Lower lobe of right lung (tissue), 2 donors: ENCODE measurements around the gene OCEL1. TPM values are rescaled to one million over a fixed set of nuclear protein-coding genes. Genes with fewer than 3 reads are reported as not detected.

Experiments
- ATAC-seq, 2 donors: fragments of 200-7000 bp; cut with Tn5 transposase; one replicate each; pipeline ENCODE4 v1.9.1; 2020 to 2022; ENCODE audit warnings: mild to moderate bottlenecking in 2 of 2, moderate library complexity in 2 of 2
- DNase-seq: peaks from one replicate; pipeline ENCODE4 v3.0.0-alpha.2; 2020
- H3K27ac ChIP-seq: fragments of 200-600 bp; one replicate; pipeline ENCODE4 v1.8.0; 2022
- H3K27me3 ChIP-seq: fragments of 200-600 bp; one replicate; pipeline ENCODE4 v1.8.0; 2022; ENCODE audit warnings: low read depth
- H3K36me3 ChIP-seq: fragments of 200-600 bp; one replicate; pipeline ENCODE4 v1.8.0; 2022; ENCODE audit warnings: mild to moderate bottlenecking
- H3K4me1 ChIP-seq: fragments of 200-600 bp; one replicate; pipeline ENCODE4 v1.8.0; 2022
- H3K4me3 ChIP-seq: fragments of 200-600 bp; one replicate; pipeline ENCODE4 v1.8.0; 2022; ENCODE audit warnings: mild to moderate bottlenecking
- H3K9me3 ChIP-seq: fragments of 200-600 bp; one replicate; pipeline ENCODE4 v1.8.0; 2022
- intact Hi-C: fragments of 100-400 bp; cut with DNase I; formaldehyde crosslinking; loops from one replicate; pipeline ENCODE4 v1.11.0; 2022
- total RNA-seq: library from RNA; stranded (reverse); fragmentation: NEBNext Ultra II Directional; extraction: Animal tissue kit (Norgen Biotek cat#: 25700); gene quantifications from one replicate; pipeline ENCODE4 v1.2.1, GENCODE V29; 2021
- TF ChIP-seq, protein P1 (sequence below): fragments of 200-600 bp; IDR thresholded peaks from one replicate; pipeline ENCODE4 v1.8.0; 2022; ENCODE audit warnings: antibody characterized with exemption, mild to moderate bottlenecking
- donor health status: DM: no; HTN: yes; CAD: no; lungs with severe emphysema.

OCEL1 gene
- total RNA-seq, 1 donor from 2014 or later: 37.2 TPM

DNA sequence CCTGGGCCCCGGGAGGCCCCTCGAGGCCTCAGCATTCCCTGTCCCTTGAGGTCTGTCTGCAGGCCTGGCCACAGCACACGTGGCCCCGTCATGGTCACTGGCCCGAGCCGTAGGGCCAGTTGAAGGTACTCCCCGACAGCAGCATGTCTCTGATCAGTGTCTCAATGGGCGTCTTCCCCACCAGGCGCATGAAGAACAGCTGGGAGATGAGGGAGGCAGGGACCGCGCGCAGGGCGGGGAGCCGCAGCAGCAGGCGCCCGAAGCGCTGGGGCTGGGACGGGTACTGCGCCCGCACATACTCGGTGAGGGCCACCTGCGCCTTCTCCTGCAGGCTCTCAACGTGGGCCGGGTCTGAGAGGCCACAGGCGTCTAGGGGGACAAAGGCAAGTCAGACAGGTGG is 6.2 kb downstream of the OCEL1 start:
- H3K36me3 ChIP-seq: peaks cover 65% of the 10 kb centered on the region
- no peaks in the 10 kb centered on the region for H3K27me3 ChIP-seq
- DNase-seq (no peak), ATAC-seq (no peak)
- H3K9me3 ChIP-seq: no peaks in the 10 kb centered on the region
- intact Hi-C loops: no loop called here
- H3K4me3 ChIP-seq: no peak overlapping the region
- no peak overlapping the region for H3K27ac ChIP-seq
- TF ChIP-seq, protein P1, sequence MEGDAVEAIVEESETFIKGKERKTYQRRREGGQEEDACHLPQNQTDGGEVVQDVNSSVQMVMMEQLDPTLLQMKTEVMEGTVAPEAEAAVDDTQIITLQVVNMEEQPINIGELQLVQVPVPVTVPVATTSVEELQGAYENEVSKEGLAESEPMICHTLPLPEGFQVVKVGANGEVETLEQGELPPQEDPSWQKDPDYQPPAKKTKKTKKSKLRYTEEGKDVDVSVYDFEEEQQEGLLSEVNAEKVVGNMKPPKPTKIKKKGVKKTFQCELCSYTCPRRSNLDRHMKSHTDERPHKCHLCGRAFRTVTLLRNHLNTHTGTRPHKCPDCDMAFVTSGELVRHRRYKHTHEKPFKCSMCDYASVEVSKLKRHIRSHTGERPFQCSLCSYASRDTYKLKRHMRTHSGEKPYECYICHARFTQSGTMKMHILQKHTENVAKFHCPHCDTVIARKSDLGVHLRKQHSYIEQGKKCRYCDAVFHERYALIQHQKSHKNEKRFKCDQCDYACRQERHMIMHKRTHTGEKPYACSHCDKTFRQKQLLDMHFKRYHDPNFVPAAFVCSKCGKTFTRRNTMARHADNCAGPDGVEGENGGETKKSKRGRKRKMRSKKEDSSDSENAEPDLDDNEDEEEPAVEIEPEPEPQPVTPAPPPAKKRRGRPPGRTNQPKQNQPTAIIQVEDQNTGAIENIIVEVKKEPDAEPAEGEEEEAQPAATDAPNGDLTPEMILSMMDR: no peak
- H3K4me1 ChIP-seq: peaks cover 34% of the 10 kb centered on the region

DNA sequence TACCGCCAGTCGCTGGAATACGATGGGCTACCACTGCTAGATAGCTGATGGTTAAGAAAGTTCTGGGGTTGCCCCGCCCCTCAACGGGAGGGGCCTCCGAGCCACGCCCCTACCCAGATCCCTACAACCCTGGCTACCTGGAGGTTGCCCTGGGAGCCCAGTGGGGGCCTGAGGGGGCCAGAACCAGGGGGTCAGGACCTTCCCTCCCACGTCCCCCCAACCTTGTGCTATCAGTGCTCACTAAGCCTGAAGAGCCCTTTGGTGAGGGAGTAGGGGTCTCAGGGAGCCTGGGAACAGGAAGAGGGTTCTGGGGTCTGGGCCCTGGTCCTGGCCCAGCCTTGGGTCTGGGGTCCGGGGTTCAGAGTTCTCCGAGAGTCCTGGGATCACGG is 8.9 kb downstream of the OCEL1 start:
- peaks cover 29% of the 10 kb centered on the region for H3K4me1 ChIP-seq
- no peaks in the 10 kb centered on the region for H3K9me3 ChIP-seq
- intact Hi-C loops: no loop called here
- H3K36me3 ChIP-seq: peaks cover 69% of the 10 kb centered on the region
- peak overlapping the region; percentile 78 for H3K27ac ChIP-seq
- DNase-seq (peak; percentile 71), ATAC-seq (peak; percentile 77 to 82)
- TF ChIP-seq, protein P1: no peak
- peak overlapping the region; percentile 68 for H3K4me3 ChIP-seq
- no peaks in the 10 kb centered on the region for H3K27me3 ChIP-seq

DNA sequence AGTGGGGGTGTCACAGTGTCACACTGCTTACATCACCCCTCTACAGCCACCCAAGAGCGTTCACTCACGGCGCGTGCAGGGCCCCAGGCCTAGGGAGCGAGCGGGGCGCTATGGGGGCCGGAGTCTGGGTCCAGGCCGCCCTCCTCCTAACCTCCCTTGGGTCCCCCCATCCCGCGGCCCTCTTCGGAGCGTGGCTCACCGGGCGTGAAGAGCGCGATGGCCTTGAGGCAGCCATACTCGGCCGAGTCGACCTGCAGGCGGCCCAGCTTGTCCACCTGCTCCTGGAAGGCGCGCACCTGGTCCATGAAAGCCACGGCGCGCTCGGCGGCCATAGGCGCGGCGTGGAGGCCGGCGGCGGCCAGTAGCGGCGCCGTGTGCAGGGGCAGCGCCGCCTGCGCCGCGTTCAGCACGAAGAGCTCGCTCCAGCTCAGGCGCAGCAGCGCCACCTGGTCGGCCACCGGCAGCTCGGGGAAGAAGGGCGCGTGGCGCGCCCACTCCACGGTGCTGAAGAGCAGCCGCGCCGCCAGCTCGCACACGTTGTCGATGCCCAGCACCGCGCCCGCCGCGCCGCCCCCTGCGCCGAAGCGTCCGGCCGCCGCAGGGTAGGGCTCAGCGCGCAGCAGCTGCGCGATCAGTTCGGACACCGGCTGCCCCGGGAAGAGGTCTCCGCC is 9.4 kb downstream of the OCEL1 start:
- Histone ChIP-seq H3K4me1 (peaks cover 34% of the 10 kb centered on the region), H3K36me3 (peaks cover 65% of the 10 kb centered on the region), H3K4me3 (peak overlapping the region; percentile 68), H3K27me3 (no peaks in the 10 kb centered on the region), H3K9me3 (no peaks in the 10 kb centered on the region), H3K27ac (peak overlapping the region; percentile 78)
- ATAC-seq (peak; percentile 91 to 94), DNase-seq (peak; percentile 88)
- intact Hi-C loops: no loop called here
- TF ChIP-seq, protein P1: peak; percentile 57

DNA sequence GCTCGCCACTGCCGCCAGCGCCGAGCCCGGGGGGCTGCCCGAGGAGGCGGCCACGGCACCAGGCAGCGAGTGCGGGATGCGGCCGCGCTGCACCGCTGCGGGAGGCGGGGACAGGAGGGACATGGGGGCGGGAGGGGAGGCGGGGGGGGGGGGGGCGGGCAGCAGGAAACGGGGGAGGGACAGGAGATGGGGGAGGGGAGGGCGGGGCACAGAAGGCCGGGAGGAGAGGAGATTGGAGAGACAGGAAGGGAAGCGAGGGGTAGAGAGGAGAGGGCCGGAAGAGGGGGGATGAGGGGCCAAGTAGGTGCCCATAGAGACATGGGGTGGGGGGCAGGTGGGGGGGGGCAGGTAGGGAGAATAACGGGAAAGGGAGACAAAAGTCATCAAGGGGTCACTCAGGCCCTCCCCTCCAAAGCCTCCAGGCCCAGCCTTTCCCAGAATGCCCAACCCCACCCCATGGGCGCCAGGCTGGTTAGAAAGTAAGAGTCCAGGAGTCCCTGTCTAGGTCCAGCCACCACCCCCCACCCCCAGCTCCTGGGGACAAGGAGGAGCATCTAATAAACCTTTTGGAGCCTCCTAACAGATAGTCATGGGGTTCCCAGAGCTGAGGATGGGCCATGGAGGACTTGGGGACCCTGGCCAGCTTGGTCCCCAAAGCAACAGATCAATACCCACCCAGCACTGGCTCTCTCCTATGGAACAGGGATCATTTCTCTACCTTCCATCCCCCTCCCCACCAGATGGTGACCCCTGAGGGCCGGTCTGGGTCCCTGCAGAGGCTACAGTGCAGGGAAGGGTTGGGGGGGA is 10.1 kb downstream of the OCEL1 start:
- peaks cover 39% of the 10 kb centered on the region for H3K4me1 ChIP-seq

DNA sequence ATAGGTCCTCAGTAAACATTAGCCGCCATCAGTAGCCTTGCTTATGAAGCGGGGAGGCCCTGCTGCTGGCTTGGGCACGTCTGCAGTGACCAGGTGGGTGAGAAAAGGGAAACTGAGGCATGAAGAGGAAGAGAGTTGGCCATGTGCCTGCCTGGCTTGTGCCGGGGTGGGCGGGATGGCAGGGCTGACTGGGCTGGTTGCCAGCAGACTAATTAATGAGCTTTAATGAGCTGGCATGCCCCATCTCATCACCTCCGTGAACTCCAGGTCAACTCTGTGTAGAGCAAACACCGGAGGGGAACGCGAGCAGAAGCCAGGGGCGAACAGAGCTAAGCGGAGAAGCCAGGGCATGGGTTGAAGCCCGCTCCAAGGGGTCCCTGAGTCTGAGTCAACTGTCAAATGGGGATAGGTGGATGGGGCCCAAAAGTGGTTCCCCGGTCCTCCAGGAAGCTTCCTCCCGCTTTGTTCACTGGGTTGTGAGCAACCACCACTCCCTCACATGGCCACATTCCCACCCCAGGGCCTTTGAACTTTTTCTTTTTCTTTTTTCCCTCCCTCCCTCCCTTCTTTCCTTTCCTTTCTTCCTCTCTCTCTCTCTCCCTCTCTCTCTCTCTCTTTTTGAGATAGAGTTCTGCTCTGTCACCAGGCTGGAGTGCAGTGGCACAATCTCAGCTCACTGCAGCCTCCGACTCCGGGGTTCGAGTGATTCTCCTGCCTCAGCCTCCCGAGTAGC is 11.0 kb downstream of the OCEL1 start:
- no peaks in the 10 kb centered on the region for H3K27me3 ChIP-seq
- H3K9me3 ChIP-seq: no peaks in the 10 kb centered on the region
- TF ChIP-seq, protein P1: no peak
- DNase-seq (no peak), ATAC-seq (no peak)
- peak overlapping the region; percentile 62 for H3K27ac ChIP-seq
- peaks cover 47% of the 10 kb centered on the region for H3K4me1 ChIP-seq
- intact Hi-C loops: no loop called here
- no peak overlapping the region for H3K4me3 ChIP-seq
- peaks cover 49% of the 10 kb centered on the region for H3K36me3 ChIP-seq

More for the DNA sequence above, 10.1 kb downstream of the OCEL1 start:
- Histone ChIP-seq H3K4me3 (peak overlapping the region; percentile 68), H3K36me3 (peaks cover 57% of the 10 kb centered on the region), H3K9me3 (no peaks in the 10 kb centered on the region), H3K27ac (peak overlapping the region; percentile 78), H3K27me3 (no peaks in the 10 kb centered on the region)
- TF ChIP-seq, protein P1: no peak
- ATAC-seq: no peak
- no peak for DNase-seq
- intact Hi-C loops: no loop called here
